GM18517 (cell line): ENCODE data around the gene TRMT44.
"Not testable (repeated sequence)": the region's sequence is repeated elsewhere in the genome, so short reads cannot be mapped to it uniquely, and the experiment has no call there.

ENCODE experiments used
- ATAC-seq: cut with Tn5 transposase; IDR thresholded peaks from one replicate; pipeline ENCODE4 v1.9.1; 2021; ENCODE audit warnings: mild to moderate bottlenecking, moderate library complexity; ENCODE audit not compliant: unreplicated experiment

Gene TRMT44

DNA sequence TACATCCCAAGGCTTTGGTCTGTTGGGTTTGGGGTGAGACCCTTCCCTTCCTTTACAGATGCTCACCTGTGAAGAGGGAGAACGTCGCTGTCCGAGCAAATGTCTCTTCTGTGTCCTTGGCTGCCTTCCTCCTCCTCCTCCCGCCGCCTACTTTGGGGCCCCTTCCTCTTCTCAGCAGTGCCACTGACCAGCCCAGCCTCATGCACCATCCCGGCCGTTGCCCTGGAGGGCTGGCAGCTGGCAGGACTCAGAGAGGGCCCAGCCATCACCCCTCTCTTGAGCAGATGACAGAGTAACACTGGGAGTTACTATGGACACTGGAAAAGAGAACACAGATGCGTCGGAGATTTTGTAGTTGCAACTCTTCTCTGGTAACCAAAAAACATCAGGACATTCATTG lies 68.2 kb downstream of the TRMT44 start:
- no peak for ATAC-seq

DNA sequence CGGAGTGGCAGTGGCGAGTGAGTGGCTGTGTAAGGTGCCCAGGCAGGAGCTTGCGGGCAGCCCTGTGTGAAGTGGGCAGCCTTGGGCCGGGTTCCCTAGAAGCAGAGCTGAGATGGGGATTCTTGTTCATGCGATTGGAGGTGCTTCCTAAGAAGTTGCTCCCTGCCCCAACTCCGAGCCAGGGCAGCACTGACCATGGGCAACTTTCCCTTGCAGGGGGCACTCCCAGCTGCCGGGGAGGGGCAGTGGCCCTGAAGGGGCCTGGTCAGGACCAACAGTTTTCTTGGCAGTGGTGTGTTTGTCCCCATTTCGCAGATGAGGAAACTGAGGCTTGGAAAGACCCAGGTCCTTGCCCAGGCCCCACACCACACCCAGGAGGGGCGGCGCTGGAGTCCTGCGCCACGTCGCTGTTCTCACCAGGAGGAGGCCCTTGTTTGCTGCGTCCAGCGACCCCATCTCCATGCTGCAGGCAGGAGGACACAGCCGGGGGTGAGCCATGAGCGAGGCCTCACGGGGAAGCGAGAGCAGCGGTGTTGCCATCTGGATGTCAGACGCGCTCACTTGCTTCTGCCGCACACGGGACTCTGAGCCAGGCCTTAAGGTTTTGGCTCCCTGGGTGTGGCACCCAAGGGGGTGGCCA lies 68.9 kb downstream of the TRMT44 start:
- no peak for ATAC-seq

DNA sequence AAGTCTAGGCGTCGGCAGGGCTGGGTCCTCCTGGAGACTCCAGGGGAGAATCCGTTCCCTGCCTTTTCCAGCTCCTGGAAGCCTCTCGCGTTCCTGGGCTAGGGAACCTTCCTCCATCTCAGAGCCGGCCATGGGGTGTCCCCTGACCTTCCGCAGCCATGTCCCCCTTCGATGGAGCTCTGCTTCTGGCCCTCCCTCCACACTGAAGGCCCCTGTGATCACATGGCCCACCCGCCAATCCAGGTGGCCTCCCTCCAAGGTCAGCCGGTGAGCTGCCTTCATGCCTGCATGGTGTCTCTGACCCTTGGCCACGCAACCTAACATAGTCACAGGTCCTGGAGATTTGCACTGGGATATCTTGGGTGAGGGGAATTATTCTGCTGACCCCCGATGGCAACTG lies 69.6 kb downstream of the TRMT44 start:
- no peak for ATAC-seq

DNA sequence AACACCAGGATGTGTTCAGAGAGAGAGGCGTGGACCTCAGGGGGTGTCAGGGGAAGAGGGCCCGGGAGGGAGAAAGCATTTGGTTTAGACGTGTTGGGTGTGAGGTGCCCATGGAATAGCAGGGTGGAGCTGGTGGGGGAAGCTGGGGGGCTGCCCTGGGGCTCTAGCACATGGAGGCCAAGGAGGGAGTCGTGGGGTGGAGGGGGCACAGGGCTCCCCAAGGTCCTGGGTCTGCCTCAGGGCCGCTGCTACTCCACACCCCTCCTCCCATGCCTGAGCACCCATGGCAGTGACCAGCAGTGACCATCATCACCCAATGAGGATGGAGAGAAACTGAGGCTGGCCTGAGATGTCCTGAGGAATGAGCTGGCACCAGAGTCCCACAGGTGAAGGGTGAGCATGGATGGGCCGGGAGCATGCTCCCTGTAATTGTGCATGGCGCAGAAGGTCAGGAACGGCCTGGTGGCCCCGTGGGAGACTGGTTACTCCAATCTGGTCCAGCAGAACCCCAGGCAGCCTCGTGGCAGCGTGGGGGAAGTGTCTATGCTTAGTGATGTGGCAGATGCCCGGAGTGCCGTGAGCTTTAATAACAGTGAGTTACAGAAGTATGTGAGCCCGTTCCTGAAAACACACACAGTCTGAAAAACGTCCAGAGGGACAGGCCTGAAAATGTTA lies 70.2 kb downstream of the TRMT44 start:
- ATAC-seq = no peak

DNA sequence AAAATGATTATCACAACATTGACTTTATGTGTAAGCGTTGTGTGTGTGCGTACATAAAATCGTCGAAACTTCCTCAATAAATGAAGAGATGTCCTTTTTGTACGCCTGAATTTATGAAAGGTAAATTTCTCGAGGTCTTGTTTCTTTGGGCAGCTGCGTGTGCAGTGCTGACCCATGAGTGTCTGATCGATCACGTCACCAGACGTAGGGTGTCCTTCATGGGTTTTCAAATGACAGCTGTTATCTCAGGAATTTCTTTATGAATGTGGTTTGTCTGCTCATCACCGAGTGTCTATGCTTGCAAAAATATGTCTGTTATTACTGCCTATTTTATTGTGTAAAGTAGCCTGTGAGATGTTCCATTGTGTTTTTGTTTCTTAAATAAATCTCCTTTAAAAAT lies 71.9 kb downstream of the TRMT44 start:
- ATAC-seq = no peak

DNA sequence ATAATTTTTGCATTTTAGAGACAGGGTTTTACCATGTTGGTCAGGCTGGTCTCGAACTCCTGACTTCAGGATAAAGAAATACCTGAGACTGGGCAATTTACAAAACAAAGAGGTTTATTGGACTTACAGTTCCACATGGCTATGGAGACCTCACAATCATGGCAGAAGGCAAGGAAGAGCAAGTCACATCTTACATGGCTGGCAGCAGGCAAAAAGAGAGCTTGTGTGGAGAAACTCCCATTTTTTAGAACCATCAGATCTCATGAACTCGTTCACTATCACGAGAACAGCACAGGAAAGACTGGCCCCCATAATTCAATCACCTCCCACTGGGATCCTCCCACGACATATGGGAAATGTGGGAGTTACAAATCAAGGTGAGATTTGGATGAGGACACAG lies 72.5 kb downstream of the TRMT44 start:
- ATAC-seq = not testable (repeated sequence)

DNA sequence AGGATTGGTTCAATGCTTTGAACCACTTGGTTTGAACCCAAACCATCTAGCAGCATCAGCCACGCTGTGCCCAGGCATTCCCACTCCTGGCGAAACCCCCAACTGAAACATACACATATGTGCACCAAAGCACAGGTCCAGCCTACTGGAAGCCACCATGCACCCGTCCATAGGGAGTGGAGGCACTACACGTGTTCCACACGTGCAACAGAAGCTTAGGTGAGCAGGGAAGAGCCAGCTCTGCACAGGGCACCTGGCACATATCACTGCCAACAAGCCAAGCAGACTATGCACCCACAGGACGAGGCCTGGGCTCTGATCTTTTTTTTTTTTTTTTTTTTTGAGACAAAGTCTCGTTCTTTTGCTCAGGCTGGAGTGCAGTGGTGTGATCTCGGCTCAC lies 73.4 kb downstream of the TRMT44 start:
- ATAC-seq = no peak

DNA sequence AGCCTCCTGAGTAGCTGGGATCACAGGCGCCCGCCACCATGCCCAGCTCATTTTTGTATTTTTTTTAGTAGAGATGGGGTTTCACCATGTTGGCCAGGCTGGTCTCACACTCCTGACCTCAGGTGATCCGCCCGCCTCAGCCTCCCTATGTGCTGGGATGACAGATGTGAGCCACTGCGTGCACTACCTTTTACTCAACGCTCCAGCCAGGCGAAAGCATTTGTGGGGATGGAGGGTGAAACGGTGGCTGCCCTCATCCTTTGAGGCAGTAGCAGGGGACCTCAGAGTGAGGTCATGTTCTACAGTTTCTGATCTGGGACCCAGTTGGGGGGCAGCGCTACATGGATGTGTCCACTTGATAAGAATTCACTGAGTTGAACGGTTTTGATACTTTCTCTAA lies 73.8 kb downstream of the TRMT44 start:
- ATAC-seq = no peak

DNA sequence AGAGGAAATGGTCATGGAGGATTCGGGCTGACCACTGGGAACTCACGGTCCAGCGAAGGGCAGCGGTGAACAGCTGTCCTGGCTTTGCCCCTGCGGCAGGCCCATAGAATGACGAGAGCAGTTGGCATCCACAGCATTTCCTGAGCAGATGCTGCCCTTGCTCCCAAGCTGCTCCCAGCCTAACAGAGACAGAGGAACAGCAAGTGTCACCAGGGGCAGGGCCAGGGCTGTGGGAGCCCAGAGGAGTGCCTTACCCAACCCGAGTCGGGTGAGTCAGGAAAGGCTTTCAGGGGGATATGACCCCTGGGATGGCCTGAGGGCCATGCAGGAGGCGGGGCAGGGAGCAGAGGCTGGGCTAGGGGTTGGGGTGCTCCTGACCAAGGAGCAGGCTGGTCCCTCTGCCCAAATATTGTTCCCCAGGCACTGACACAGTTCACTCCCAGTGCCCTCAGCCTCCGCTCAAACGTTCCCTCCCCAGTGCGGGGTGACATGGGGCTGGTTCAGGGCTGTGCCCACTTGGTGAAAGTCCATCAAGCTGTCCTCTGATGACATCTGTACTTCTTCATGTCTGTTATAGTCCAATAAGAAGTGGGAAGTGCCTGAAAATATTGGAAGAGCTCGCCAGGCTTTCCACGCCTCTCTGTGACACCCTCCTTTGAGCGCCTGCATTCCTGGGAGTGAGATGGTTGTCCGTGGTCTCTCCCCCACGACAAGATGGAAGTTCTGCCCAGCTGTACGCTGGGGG lies 74.9 kb downstream of the TRMT44 start:
- no peak for ATAC-seq

DNA sequence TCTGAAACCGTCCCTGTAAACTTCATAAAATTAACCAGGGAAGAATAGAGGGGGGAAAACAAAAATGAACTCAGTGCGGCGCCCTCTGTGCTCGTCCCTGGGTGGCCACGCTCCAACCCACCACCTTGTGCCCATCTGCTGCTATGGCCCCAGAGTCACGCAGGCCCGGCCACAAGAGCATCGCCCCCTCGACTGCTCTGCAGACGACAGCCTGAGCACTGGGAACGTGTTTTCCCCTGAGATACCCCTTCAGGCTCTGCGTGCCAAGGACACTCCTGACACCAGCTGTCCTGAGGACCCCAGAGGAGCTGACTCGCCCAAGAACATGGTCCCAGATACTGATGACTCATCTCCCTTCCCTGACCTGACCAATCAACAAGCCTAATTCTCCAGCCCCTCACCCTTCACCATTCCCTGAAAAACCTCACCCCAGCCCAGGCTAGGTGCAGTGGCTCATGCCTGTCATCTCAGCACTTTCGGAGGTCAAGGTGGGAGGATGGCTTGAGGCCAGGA lies 75.5 kb downstream of the TRMT44 start:
- ATAC-seq = no peak

DNA sequence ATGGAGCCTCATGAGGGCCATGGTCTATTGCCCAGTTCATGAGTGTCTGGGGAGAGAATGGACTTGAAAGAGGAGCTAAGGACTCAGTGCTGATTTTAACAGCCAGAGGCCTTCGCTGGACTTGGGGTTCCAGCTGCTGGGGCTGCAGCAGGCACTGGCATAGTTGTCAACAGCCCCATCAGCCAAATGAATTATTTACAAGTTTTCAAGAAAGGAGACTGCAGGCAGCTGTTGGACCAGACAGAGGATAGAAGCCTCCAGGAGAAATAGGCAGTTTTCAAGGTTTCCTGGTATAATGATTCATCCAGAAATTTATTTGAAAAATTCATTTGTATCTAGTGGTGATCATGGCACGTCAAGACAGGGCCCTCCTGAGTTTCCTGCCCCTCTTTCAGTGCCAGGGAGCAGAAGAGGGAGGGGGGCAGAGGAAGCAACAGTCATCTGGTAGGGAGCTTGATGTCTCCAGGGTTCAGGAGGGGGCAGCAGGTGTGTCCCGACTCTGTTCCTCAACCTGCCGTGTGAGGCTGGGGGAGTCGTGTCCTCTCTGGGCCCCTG lies 76.5 kb downstream of the TRMT44 start:
- no peak for ATAC-seq

DNA sequence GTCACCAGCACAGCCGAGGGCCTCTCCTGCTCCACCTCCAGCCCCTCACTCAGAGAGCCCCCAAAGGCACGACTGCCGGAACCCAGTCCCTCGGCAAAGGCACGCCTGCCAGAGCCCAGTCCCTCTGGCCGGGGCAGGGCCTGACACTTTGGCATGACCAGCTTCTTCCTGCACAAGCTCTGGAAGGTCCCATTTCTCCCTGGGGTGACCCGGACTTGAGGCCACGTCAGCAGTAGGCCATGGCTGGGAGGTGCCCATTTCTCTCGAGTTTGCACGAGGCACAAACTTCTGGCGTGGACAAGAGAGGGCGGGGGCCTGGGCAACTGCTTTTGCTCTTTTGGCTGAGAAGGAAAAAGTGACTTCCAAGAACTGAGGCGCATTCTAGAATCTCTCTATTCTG lies 77.4 kb downstream of the TRMT44 start:
- no peak for ATAC-seq

DNA sequence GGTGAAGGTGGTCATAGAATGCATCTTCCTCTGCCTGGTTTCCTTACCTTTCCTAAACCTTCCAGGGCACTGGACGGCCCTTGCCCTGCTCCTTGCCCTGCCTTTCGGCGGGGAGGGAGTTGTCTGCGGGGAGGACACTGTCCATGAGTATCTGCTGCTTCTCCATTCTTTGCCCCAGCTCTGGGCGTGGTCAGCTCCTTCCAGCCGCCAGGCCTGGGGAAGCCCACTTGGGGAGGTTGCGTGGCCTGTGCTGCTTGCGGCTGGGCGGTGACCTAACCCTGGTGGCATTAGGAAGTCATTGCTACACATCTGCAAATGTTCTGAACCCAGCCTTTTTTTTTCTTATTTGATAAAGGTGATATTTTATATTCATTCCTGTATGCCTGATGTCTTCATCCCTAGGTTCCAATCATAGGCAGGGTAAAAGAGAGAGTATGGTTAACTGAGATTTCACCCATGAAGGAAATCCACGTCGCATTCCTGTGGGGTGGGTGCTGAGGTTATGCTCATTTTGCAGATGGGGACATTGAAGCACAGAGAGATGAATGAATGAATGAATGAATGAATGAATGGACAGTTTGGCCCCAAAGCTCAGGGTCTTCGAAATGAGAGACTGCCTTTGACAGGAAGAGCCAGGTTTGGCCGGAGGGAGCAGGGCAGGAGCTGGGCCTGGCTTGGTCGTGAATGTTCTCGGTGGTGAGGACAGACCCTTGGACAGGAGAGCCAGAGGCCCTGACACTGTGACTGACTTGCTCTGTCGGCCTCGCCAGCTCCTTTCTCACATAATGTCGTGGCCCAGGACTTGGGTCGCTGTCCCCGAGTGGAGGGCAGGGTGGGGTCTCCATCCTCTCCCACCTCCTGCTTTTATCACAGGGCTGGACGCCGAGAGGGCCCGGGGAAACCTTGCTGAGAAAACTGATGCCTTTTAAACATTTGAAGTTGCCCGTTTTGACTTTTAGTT lies 81.9 kb downstream of the TRMT44 start:
- no peak for ATAC-seq

DNA sequence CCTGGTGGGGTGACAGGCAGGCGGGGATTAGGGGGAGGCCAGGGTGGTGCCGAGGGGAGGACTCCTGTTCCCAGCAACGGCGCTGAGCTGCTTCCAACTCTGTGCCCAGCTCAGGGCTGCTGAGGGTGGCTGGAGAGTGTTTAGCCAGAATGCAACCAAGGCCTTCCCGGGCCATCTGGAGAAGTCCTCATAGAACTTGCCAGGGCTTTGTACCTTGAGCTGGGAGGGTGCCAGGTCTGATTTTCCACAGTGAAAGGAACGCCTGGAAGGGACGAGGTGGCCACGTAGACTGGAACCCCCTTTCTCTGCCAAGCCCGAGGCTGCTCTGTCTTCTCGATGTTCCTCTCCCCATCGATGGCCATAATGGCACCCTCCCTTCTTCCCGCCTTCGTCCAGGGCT lies 82.6 kb downstream of the TRMT44 start:
- ATAC-seq = no peak

DNA sequence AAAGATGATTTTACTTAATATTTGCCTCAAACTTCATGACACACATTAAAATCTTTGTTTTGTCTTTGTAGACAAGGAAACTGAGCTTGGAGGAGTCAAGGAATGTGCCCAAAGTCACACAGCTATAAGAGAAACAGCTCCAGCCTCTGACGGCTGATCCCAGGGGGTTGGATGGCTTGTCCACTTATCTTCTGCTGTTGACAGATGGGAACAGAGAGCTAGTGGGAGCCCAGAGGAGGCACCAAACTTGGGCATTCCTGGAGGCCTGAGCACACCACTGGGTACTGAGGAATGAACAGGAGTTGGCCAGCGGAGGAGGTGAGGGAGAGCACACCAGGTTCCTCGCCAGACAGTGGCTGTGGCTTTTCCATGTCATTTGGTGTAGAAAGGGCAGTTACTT lies 83.2 kb downstream of the TRMT44 start:
- no peak for ATAC-seq

DNA sequence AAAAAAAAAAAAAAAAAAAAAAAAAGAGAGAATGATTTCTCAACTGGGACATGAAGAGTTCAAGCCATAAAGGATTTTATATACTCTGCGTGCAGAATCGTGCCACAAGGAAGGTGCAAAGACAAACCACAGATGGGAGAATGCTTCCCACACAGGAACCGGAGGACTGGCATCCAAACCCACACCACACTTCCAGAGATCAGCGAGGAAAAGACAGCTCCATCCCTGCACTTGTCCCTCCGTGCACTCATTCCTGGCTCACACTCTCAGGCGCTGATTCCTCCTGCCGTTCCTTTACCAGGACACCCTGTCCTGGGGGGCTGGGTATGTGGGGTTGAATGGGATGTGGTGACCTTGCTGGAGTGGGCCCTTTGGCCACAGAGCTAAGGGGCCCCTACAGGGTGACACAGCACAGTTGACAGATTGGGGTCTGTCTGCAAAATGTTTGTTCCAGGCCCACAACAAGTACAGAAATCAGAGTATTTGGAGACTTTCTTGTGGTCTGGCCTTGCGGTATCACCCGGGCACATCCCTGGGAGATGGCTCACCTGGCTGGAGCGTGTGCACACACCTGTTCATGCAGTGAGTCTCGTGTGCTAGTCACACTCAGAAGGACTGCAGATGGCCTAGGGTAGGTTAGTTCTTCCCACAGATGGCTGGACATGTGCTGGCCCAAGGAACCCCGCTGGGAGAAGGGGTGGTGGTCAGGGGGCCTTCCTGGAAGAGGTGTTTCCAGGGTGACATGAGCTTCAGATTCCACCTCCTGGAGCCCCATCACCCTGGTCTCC lies 84.2 kb downstream of the TRMT44 start:
- no peak for ATAC-seq

DNA sequence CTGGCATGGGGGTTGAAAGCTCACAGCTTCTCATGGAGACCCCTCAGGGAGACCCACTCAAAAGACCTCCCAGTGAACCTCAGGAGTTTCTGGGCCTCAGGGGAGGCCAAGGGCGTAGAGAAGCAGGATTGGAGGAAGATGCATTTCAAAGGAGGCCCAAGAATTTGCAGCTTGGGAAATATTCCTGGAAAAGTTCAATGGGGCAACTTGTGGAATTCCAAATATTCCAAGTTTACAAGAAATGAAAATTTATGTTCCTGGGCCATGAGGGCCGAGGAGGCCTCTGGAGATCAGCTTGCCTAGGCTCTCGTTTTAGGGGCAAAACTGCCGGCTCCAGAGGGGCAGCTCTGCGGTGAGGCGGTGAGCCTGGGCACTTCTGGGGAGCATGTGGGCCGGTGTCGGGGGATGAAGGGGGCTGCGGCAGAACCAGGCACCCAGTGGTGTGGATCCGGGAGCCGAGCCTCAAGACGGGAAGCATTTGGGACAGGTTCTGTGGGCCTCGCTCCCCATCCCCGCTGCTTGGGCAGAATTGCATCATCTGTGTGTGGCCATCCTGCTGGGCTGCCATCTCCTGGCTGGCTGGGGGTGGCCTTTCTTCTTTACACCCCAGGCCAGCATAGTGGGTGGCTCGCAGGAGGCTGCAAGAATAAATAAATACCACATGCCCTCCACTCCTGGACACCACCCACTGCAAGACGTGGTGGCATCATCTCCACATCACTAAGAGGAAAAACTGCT lies 85.0 kb downstream of the TRMT44 start:
- ATAC-seq = no peak
